Right lobe of liver (tissue), 4 donors: ENCODE data around the gene SH2D4B.

ENCODE experiments used
- CTCF ChIP-seq, 4 donors: fragments of 200-600 bp in 3 of 4; fragments of 450-650 bp in 1 of 4; IDR thresholded peaks; one replicate each; pipeline versions ENCODE4 v1.5.1 to v1.8.0; 2016 to 2022; ENCODE audit warnings: antibody characterized with exemption in 4 of 4, mild to moderate bottlenecking in 2 of 4
- POLR2A ChIP-seq: fragments of 450-650 bp; IDR thresholded peaks from one replicate; pipeline ENCODE4 v1.6.1; 2017; ENCODE audit warnings: antibody characterized with exemption, mild to moderate bottlenecking
- donor health status: DM: no; HTN: no; CAD: no.
- donor health status: DM: no; HTN: no; CAD: no.
- donor health status: DM: no; HTN: yes; CAD: no.

DNA sequence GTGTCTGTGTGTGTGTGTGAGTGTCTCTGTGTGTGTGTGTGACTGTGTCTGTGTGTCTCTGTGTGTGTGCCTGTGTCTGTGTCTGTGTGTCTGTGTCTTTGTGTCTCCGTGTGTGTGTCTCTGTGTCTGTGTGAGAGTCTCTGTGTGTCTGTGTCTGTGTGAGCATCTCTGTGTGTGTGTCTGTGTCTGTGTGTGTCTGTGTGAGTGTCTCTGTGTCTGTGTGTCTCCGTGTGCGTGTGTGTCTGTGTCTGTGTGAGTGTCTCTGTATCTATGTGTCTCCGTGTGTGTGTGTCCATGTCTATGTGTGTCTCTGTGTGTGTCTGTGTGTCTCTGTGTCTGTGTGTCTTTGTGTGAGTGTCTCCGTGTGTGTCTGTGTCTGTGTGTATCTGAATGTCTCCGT is 120.4 kb downstream of the SH2D4B start:
- TF ChIP-seq CTCF (IDR thresholded peaks at IDR 0.05): no peak
- no peak for TF ChIP-seq POLR2A
